GM23338 (cell line): ENCODE measurements around the gene RPIA.

Source experiments
- POLR2AphosphoS5 ChIP-seq: IDR thresholded peaks from 2 replicates; pipeline ENCODE4 v1.6.1; 2016; ENCODE audit warnings: antibody characterized with exemption, low read depth
- TF ChIP-seq, protein P1 (sequence below), 2 experiments: fragments of 200-600 bp in 1 of 2; sonication (generic) in 1 of 2; conservative IDR thresholded peaks; 2 replicates each; pipeline versions ENCODE4 v1.5.1 to v1.6.1; 2016 to 2017; ENCODE audit warnings: antibody characterized with exemption in 2 of 2, low read depth in 2 of 2, mild to moderate bottlenecking in 2 of 2, moderate library complexity in 1 of 2
- TF ChIP-seq, protein P2 (sequence below): IDR thresholded peaks from one replicate; pipeline ENCODE4 v1.6.1; 2018; ENCODE audit warnings: antibody characterized with exemption; ENCODE audit not compliant: unreplicated experiment

DNA sequence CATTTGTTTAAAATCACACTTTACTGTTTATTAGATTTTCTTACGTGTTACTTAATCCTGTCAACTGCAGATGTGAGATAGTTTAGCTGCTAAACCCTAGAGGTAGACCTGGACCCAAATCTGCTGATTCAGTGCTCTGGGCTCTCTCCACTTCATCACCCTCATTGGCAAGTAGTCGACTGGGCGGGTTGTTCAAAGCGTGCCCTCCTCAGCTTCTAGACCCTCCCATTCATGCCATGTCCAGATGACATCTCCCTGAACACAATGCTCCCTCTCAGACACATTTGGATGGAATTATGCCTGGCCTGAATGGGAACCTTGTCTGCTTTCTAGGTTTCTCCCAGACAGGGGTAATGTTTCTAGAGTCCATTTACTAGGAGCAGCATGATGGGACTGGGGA, 43.7 kb downstream of the RPIA start:
- TF ChIP-seq, protein P1, sequence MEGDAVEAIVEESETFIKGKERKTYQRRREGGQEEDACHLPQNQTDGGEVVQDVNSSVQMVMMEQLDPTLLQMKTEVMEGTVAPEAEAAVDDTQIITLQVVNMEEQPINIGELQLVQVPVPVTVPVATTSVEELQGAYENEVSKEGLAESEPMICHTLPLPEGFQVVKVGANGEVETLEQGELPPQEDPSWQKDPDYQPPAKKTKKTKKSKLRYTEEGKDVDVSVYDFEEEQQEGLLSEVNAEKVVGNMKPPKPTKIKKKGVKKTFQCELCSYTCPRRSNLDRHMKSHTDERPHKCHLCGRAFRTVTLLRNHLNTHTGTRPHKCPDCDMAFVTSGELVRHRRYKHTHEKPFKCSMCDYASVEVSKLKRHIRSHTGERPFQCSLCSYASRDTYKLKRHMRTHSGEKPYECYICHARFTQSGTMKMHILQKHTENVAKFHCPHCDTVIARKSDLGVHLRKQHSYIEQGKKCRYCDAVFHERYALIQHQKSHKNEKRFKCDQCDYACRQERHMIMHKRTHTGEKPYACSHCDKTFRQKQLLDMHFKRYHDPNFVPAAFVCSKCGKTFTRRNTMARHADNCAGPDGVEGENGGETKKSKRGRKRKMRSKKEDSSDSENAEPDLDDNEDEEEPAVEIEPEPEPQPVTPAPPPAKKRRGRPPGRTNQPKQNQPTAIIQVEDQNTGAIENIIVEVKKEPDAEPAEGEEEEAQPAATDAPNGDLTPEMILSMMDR (conservative IDR thresholded peaks at IDR 0.05; ENCODE audit: low read depth in 2 of 2) = no peak
- TF ChIP-seq, protein P2, sequence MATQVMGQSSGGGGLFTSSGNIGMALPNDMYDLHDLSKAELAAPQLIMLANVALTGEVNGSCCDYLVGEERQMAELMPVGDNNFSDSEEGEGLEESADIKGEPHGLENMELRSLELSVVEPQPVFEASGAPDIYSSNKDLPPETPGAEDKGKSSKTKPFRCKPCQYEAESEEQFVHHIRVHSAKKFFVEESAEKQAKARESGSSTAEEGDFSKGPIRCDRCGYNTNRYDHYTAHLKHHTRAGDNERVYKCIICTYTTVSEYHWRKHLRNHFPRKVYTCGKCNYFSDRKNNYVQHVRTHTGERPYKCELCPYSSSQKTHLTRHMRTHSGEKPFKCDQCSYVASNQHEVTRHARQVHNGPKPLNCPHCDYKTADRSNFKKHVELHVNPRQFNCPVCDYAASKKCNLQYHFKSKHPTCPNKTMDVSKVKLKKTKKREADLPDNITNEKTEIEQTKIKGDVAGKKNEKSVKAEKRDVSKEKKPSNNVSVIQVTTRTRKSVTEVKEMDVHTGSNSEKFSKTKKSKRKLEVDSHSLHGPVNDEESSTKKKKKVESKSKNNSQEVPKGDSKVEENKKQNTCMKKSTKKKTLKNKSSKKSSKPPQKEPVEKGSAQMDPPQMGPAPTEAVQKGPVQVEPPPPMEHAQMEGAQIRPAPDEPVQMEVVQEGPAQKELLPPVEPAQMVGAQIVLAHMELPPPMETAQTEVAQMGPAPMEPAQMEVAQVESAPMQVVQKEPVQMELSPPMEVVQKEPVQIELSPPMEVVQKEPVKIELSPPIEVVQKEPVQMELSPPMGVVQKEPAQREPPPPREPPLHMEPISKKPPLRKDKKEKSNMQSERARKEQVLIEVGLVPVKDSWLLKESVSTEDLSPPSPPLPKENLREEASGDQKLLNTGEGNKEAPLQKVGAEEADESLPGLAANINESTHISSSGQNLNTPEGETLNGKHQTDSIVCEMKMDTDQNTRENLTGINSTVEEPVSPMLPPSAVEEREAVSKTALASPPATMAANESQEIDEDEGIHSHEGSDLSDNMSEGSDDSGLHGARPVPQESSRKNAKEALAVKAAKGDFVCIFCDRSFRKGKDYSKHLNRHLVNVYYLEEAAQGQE = no peak
- no peak for TF ChIP-seq POLR2AphosphoS5
